ENCODE data around the gene FAM131B.
A peak's percentile ranks its signal among the peaks of the same experiment; 100 is the strongest.
"Not testable (repeated sequence)": the region's sequence is repeated elsewhere in the genome, so short reads cannot be mapped to it uniquely, and the experiment has no call there.

FAM131B gene

GRCh38 chr7:143362131-143363015, at the start of gene FAM131B:
FAM131B (minus strand) TSS chr7:143362713; CDS start chr7:143362603, 110 bp downstream.
- DNase-seq (ENCODE audit: low read depth in 3 of 3) = no peak

GRCh38 chr7:143411976-143412708, 49.6 kb upstream of the FAM131B start:
- no peak for DNase-seq (ENCODE audit: low read depth in 3 of 3)

- no peak for DNase-seq (ENCODE audit: low read depth in 3 of 3)
Measured at GRCh38 chr7:143410521-143411004, 48.0 kb upstream of the FAM131B start.

GRCh38 chr7:143408686-143409561, 46.4 kb upstream of the FAM131B start, which contains the start of gene EPHA1:
EPHA1 (minus strand) TSS chr7:143408856; CDS start chr7:143408805, 51 bp downstream.
- peak in 2 of 3 experiments; percentile 33 to 42 for DNase-seq (ENCODE audit: low read depth in 3 of 3)

- DNase-seq (ENCODE audit: low read depth in 3 of 3) = no peak
Measured at GRCh38 chr7:143408252-143408685, 45.8 kb upstream of the FAM131B start.

- DNase-seq (ENCODE audit: low read depth in 3 of 3) = no peak
Measured at GRCh38 chr7:143407287-143408251, 45.1 kb upstream of the FAM131B start.

GRCh38 chr7:143406002-143406357, 43.5 kb upstream of the FAM131B start:
- no peak for DNase-seq (ENCODE audit: low read depth in 3 of 3)

- DNase-seq (ENCODE audit: low read depth in 3 of 3) = no peak
Measured at GRCh38 chr7:143405173-143406001, 42.9 kb upstream of the FAM131B start.

- DNase-seq (ENCODE audit: low read depth in 3 of 3) = not testable (repeated sequence)
Measured at GRCh38 chr7:143402233-143402632, 39.7 kb upstream of the FAM131B start.

GRCh38 chr7:143401265-143401664, 38.8 kb upstream of the FAM131B start:
- no peak for DNase-seq (ENCODE audit: low read depth in 3 of 3)

GRCh38 chr7:143399642-143400041, 37.1 kb upstream of the FAM131B start:
- DNase-seq (ENCODE audit: low read depth in 3 of 3) = no peak

- no peak for DNase-seq (ENCODE audit: low read depth in 3 of 3)
Measured at GRCh38 chr7:143399151-143399550, 36.6 kb upstream of the FAM131B start.

GRCh38 chr7:143398616-143399015, 36.1 kb upstream of the FAM131B start:
- no peak for DNase-seq (ENCODE audit: low read depth in 3 of 3)

- no peak for DNase-seq (ENCODE audit: low read depth in 3 of 3)
Measured at GRCh38 chr7:143397710-143398530, 35.4 kb upstream of the FAM131B start.

GRCh38 chr7:143396625-143397556, 34.4 kb upstream of the FAM131B start:
- DNase-seq (ENCODE audit: low read depth in 3 of 3) = no peak

GRCh38 chr7:143396182-143396581, 33.7 kb upstream of the FAM131B start:
- DNase-seq (ENCODE audit: low read depth in 3 of 3) = no peak
